CD4-positive, alpha-beta T cell treated with Interleukin-12 subunit alpha and Interleukin-12 subunit beta, for 1 hour (primary cell): ENCODE results near the gene CRIM1.

Experiments
- DNase-seq: peaks from one replicate; pipeline ENCODE4 v3.0.0-alpha.2; 2020

The CRIM1 gene

DNA sequence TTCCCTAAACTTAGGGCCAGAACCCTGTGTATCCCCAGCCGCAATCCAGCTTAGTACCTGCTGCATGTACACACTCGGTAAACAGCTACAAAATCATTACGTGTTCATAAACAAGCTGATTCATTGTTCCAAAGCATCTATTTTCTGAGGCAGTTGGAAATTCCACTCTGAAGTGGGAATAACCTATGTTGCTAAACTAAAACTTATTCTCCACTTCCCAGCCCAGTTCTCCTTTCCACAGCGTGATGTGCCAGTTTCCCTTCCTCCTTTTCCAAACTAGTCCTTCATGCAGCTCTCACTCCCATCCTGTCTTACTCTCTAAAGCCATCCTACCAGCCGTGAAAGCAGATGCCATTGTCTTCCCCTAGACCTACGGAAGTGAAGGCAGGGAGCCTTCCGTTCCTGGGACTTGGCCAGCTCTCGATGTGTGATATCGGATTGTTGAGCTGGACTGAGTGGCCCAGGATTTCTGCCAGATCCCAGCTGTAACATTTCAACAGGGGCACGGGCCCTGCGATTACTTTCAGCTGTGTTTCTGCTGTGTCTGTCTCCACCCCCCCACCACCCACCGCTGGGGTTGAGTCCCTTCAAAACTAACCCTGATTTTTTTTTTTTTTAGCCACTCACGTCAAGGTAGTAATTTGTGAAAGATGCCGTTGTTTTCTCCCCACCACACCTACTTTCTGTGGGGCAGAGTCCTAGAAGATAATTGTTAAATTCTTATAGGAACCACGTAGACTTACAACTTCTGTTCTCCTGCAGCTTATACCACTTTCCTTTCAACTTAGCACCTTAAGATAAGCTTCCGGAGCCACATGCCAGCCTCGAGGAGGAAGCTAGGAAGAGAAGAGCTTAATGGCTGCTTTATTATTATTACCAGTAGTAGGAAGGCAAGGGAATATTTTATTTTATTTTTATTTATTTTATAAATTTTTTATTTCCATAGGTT is 100.9 kb downstream of the CRIM1 start:
- DNase-seq: no peak

DNA sequence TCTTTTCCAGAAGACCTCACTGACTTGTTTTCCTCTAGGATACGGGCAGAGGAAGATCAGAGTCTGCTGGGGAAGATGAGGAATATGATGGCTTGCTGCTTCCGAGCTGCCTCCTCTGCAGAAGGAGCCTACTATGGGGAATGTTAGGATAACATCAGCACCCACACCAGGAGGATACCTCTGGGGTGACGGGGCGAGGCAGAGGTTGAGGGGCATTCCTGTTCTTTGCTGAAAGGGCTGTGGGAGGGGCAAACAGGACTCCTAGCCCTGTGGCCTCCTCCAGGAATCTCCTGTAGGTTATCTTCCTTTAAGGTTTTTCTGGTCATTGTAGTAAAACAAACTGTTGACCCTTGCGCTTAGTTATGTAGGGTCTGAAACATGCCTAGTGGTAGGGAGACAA is 102.5 kb downstream of the CRIM1 start:
- no peak for DNase-seq

GRCh38 chr2:36459725-36460137 is 104.2 kb downstream of the CRIM1 start:
- DNase-seq: no peak

DNA sequence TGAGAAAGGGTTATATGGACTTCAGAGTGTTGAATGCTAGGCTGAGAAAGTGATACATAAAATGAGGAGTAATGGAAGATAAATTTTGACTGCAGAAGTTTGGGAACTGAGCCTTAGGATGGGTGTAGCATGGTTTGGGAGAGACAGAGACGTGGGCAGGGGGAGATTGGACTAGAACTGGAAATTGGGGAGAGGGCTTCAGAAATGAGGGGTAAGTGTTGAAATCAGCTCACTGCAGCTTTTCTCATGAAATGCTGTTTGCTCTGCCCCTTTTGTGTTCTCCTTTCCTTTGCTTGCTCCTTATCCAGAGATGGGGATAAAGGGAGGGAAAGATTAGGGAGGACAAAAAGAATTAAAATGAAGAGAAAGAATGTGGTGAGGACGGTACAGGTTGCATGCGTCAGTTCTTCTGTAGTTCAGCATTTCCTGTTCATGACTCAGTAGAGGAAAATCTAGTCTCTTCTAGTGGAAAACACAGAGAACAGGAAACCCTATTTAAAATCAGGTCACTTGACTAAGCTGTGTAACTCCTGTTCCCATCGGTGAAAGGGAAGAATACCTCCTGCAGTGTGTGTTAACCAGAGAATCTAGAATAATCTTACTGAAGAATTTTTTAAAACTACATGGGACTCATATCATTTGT is 105.6 kb downstream of the CRIM1 start:
- peak; percentile 13 for DNase-seq

DNA sequence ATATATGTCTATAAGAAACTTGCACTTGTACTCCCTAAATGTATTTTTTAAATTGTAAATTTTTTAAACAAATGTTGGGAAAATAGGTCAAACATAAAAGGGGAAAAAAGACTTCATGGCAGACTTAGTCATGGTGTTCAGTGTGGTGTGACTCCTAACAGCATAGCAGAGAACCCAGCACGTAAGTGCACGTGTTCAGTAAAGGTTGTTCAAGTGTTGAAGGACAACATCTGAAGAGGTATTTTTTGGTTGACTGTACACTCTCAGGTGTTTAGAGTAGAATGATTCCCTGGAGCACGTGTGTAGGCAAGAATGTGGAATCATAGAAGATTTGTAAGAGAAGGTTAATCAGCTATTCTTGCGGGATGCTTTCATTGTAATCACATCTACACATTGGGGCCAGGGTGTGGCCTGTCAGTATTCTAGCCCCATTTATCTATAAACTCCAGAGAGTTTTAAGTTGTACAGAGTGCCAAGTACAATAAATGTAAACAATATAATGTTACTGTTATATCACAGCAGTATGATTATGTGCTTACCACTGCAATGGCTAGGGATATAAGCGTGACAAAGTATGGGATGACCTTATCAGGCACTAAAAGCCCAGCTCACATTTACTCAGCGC is 106.8 kb downstream of the CRIM1 start:
- no peak for DNase-seq

DNA sequence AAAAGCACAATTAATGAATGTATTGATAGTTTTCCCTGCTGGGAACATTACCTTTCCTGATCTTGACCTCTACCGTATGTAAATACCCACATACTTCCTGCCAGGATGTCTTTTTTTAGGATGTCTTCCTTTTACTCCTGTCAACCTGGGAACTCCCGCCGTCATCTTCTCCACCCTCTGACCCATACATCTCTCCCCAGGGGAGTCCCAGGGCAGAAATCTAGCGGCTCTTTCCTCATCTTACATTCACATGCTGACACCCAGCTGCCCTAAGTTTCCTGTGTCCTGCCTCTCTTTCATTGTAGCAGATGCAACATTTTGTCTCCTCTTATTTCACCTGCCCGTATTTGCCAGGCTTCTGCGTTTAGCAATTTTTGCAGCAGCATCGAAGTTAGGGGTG is 107.8 kb downstream of the CRIM1 start:
- no peak for DNase-seq

DNA sequence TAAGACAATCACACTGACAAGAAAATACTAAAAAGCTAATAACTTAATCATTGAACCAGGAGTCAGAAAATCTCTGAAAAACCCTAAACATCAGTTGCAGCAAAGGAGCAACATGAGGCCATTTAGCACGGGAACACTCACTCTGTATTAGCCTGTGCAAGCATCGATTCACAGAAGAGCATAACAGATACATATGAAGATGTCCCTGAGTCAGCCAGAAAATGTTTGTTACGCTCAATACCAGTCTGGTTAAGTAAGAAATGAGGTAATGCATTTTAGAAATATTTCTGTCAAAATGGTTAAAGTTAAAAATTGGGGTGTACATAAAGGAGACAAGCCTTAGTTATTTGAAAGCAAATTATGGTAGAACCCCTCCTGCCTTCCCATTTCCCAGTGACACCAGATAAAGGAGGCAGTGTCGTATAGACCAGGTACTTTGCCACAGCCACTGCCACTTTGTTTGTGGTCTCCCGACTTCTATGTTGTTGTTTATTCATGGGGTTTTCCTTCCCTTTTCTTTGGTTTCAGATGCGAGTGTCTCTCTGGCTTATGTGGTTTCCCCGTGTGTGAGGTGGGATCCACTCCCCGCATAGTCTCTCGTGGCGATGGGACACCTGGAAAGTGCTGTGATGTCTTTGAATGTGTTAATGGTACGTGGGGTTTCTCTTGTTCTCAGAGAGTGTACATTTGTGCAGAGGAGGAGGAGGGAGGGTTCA is 108.6 kb downstream of the CRIM1 start:
- no peak for DNase-seq

DNA sequence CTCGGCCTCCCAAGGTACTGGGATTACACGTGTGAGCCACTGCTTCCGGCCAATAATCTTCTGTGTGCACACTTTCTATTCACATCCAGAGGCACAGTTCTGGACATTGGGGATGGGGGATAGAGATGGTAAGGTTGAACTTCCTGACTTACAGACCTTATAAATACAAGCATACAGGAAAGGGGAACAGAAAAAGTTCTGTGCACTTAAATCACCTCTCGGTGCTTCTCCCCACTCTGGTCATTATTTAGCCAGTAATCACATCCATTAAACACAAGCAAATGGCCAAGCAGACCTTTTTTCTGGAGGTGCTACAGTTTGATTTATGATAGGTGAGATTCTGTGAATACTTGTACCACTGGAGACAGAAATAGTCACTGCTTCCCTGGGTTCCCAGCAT is 110.6 kb downstream of the CRIM1 start:
- no peak for DNase-seq

DNA sequence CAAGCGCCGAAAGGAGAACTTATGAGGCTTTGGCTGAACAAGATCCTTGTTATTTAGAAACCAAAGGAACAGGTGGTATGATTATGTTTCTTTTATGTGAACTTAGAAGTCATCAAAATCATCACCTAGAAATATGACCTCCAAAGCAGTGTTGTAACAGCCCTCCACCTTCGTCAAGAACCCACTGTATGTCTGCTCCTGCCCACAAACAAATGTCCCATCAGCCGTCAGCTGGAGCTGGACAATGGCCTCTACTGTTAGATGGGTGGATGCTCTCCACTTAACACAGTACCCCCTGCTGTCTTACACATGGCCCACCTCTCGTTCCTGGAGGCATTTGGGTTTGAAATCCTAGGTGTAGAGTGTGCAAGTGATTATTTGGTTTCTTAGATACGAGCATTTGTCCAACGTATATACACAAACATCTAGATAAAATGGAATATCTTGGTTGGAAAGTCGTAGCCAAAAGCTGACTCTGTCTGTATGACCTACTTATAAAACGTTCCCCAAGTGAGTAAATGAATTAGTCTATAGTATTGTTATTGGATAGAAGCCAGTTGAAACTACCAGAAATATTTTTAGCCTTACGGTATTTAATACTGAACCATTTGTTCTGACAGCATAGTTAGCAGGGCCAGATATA is 113.0 kb downstream of the CRIM1 start:
- no peak for DNase-seq

DNA sequence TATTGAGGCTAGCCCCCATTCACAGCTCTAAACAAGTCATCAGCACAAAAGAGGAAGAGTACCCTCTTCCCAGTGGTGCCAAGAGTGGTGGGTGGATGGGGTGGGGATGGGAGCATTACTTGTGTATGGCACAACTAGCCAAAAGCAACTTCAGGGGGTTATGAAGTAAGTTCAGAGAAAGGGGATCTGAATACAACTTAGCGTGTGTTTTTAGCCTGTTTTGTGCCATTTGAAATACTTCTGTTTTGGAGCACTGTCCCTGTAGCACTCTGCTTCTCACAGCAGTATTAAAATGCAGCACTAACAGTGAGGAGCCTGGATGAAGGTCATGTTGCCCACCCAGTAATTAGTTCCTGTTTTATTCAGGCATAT is 113.5 kb downstream of the CRIM1 start:
- DNase-seq: no peak

DNA sequence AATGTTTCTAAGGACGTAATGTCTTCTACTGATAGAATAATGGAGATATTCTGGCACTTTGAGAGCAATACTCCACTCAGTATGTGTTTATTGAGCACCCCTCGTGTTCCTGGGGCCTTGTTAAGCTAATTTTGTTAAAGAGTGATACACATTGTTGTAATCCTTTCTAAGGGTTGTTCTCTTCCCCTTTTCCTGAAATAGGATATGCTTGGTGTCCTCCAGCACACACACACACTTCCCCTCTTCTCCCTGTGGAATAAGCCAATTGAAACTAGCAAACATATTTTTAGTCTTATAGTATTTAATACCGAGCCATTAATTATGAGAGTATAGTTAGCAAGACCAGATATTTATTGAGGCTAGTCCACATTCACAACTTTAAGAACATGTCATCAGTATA is 114.1 kb downstream of the CRIM1 start:
- DNase-seq: no peak

DNA sequence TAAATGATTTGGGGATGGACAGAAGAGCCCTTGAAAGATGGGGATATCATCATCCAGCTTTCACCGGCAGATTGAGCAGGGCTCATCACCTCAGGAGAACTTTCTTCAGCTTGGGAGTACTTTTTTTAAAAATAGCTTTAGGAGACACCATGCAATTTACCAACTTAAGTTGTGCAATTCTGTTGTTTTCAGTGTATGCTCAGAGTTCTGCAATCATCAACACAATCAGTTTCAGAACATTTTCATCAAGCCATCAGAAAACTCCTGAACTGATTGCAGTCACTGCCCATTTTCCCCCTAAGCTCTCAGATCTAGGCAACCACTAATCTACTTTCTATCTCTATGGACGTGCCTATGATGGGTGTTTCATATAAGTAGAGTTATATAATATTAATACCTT is 117.7 kb downstream of the CRIM1 start:
- DNase-seq: no peak

DNA sequence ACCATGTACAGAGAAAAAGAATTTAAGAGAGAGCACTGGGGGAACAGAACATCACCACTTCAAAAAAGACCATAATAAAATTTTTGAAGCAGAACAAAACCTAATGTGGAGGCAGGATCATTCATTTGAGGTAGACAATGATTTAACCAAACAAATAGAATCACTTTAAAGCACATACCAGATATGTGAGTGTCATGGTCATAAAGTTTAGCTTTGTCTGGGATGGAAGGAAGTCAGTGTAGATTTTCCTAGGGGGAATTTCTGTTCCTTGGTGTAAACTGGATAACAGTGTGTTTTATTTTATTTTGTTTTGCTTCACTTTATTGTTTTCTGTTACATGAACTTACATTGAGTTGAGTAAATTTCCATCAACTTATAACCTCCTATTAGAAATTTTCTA is 120.8 kb downstream of the CRIM1 start:
- no peak for DNase-seq

GRCh38 chr2:36477315-36477714 is 121.7 kb downstream of the CRIM1 start:
- no peak for DNase-seq

DNA sequence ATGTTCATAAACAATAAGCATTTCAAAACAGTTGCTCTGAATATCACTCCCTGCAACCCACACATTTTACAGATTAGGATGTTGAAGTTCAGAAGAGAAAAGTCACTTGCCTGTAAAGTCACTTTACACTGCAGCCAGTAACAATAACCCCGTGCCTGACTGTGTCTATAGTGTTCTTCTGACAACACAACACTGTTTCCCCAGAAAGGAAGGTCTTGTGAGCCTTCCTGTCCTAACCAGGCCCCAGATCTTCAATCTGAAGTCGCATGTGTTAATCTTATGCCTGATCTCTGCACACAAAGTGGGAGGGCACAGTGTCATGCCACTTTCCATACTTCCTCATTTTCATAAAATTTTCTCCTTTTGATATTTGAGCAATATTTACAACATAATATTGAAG is 122.2 kb downstream of the CRIM1 start:
- no peak for DNase-seq

DNA sequence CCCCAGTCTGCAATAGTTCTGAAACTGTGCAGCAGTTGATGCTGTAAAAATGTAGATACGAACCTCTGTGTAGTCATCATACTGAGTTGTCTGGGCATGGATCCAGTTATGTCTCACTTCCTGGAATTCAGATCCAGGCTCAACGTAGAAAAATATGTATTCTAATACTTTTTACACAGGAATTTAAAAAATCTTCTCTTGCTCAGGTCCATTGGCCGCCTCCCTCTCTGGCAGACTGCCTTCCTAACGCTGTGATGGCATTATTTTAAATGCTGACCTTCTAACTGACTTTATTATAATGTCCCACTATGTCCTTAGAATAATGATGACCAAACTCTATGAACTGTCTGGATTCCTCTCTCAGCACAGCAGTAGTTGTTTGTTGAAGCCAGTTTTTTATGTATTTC is 122.8 kb downstream of the CRIM1 start:
- DNase-seq: no peak

- no peak for DNase-seq
Observed at GRCh38 chr2:36478999-36479398, 123.4 kb downstream of the CRIM1 start.

- DNase-seq: no peak
Observed at GRCh38 chr2:36479406-36479805, 123.8 kb downstream of the CRIM1 start.

DNA sequence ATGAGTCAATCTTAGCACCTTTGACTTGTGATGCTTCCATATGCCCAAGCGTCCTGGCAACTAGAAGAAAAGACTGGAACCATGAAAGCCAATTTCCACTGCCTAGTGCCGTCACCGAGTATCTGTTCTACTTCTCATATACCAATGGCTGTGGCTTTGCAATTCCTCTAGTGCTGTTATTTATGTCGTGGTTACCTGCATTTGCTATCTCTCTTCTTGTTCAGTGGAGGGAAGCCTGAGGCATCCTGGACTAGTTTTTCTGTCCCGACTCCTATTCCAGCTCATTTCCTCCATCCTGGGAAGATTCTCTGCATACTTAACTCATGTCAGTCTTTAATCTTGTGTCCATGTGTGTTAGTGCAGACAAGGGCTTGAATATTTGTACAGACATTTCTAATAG is 124.5 kb downstream of the CRIM1 start:
- no peak for DNase-seq

DNA sequence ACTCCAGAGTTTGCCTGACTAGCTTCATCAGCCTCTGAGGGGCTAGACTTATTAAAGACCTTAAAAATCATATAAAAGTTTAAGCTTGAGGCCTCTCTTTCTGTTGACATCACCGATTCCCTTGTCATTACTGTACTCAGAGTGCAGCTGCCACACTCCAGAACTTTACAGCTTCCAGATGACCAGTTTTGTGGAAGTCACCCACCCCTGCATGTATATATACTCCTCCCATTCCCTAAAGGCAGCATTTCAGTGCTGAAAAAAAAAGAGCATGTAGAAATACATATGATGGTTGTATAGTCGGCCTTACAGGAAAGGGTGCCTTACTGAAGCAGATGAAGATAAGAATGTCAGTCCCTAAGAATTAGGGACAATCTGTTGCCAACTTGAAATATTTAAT is 125.1 kb downstream of the CRIM1 start:
- DNase-seq: no peak

DNA sequence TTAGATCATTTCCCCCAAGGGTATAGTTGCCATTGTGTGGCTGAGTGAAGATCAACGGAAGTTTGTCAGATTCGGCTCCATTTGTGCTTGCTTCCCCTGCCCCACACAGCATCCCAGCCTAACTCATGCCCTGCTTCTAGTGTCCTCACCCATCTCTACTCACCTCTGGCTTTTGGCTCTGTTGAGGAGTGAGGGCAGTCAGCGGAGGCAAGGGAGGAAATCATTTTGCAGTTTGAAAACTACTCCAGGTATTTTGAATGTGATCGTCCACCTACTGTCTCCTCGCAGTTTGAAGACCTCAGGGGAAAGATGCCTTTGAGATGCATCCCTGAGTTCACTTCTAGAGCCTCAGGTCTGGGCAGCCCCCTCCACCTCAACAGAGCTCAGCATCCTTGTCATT is 126.1 kb downstream of the CRIM1 start:
- DNase-seq: no peak

DNA sequence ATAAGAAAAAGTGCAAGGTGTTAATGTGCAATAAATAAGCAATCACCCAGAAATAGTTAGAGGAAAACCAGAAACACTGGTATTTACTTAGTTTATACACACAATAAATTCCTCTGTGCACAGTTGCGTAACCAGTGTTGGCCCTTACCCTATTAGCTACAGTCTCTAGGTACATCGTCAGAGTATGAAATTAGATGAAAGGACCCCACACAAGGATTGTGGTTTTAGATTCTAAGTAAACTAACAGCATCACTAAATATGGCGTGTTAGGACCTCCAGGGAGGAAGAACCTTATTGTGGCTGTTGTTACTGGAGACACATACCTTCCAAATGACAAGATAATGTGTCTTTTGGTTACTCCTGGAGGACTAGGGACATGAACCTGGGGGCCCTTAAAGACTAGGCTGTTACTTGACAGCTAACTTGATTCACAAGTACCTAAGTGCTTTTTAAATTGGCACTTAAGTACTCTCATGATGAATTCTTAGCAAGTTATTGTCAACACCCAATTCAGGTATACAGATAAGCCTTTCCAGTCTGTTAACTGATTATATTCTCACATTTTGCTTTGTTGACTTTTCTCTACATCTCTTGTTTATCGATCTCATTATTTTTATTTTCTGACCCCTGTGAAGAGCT is 127.1 kb downstream of the CRIM1 start:
- DNase-seq: no peak
